ENCODE measurements around the gene MYMX. TPM values are rescaled to one million over a fixed set of nuclear protein-coding genes. Genes with fewer than 3 reads are reported as not detected.
A peak's percentile ranks its signal among the peaks of the same experiment; 100 is the strongest.

The MYMX gene
- total RNA-seq, 4 donors from 2014 or later: not detected

GRCh38 chr6:44222486-44223318 lies 6.0 kb downstream of the MYMX start:
- H3K9me3 ChIP-seq: no peaks in the 10 kb centered on the region
- intact Hi-C loops (cut with DNase I): no loop called here
- 14 to 15% methylated on average over 18 to 24 of the region's 26 CpGs for WGBS, 2 donors
- H3K36me3 ChIP-seq: peaks cover 0 to 2% (median 0%) of the 10 kb centered on the region in 3 donors
- peaks cover 63 to 100% (median 80%) of the 10 kb centered on the region in 3 donors for H3K4me1 ChIP-seq
- DNase-seq: no peak
- H3K27me3 ChIP-seq: no peaks in the 10 kb centered on the region
- peak overlapping the region; percentile 66 to 91 (median 88) for H3K27ac ChIP-seq
- peak overlapping the region; percentile 43 to 85 (median 62) for H3K4me3 ChIP-seq
- TF ChIP-seq POLR2A (IDR thresholded peaks at IDR 0.05) (no peak), CTCF (IDR thresholded peaks at IDR 0.05) (no peak)

- peak in 1 of 4 donors; percentile 44 for TF ChIP-seq POLR2A (IDR thresholded peaks at IDR 0.05)
- peak in 1 of 6 experiments; percentile 10 for TF ChIP-seq CTCF (IDR thresholded peaks at IDR 0.05)
- Histone ChIP-seq H3K9me3 (no peaks in the 10 kb centered on the region), H3K27ac (peak within 1 kb of the TSS; percentile 66 to 91 (median 88)), H3K4me1 (peaks cover 62 to 95% (median 74%) of the 10 kb centered on the region in 3 donors), H3K27me3 (no peaks in the 10 kb centered on the region), H3K36me3 (peaks cover 0 to 3% (median 0%) of the 10 kb centered on the region in 3 donors), H3K4me3 (peak within 1 kb of the TSS; percentile 43 to 85 (median 62))
- WGBS, 2 donors: 0% methylated on average over 5 of the region's 73 CpGs; no CpG with 5 or more reads in 1 of the 2 donors
- intact Hi-C loops (cut with DNase I): no loop called here
- no peak for DNase-seq
Measured at GRCh38 chr6:44223319-44224028, 6.7 kb downstream of the MYMX start, which contains the start of gene SLC29A1. SLC29A1 (plus strand) TSS chr6:44223595; CDS start chr6:44227314, 3,719 bp downstream.

- no peaks in the 10 kb centered on the region for H3K9me3 ChIP-seq
- H3K4me1 ChIP-seq: peaks cover 56 to 87% (median 68%) of the 10 kb centered on the region in 3 donors
- H3K27me3 ChIP-seq: no peaks in the 10 kb centered on the region
Measured at GRCh38 chr6:44224029-44224964, 7.6 kb downstream of the MYMX start.

GRCh38 chr6:44224965-44225305 lies 8.2 kb downstream of the MYMX start:
- 83 to 88% methylated on average over 2 to 4 of the region's 4 CpGs for WGBS, 2 donors
- DNase-seq: no peak
- Histone ChIP-seq H3K27me3 (no peaks in the 10 kb centered on the region), H3K27ac (peak overlapping the region in 1 of 4 donors; percentile 90), H3K9me3 (no peaks in the 10 kb centered on the region), H3K4me1 (peaks cover 51 to 81% (median 62%) of the 10 kb centered on the region in 3 donors), H3K4me3 (no peak overlapping the region), H3K36me3 (peaks cover 2 to 11% (median 3%) of the 10 kb centered on the region in 3 donors)
- intact Hi-C loops (cut with DNase I): no loop called here
- no peak for TF ChIP-seq POLR2A (IDR thresholded peaks at IDR 0.05)
- TF ChIP-seq CTCF (IDR thresholded peaks at IDR 0.05): no peak

More at GRCh38 chr6:44224029-44224964, 7.6 kb downstream of the MYMX start:
- Histone ChIP-seq H3K27ac (peak overlapping the region in 3 of 4 donors; percentile 86 to 91 (median 90)), H3K36me3 (peaks cover 0 to 5% (median 3%) of the 10 kb centered on the region in 3 donors), H3K4me3 (peak overlapping the region; percentile 43 to 85 (median 62))
- 9 to 12% methylated on average over 10 to 12 of the region's 18 CpGs for WGBS, 2 donors
- intact Hi-C loops (cut with DNase I): no loop called here
- no peak for TF ChIP-seq CTCF (IDR thresholded peaks at IDR 0.05)
- TF ChIP-seq POLR2A (IDR thresholded peaks at IDR 0.05): no peak
- DNase-seq: no peak

All from esophagus squamous epithelium (tissue), 5 donors.